ENCODE data around the gene FOXL2NB. TPM values are rescaled to one million over a fixed set of nuclear protein-coding genes. Genes with fewer than 3 reads are reported as not detected.

FOXL2NB gene
- polyA plus RNA-seq, 2 of the 4 experiments (the other 2 are of a cell fraction), result 2.3 to 3.2 TPM

DNA sequence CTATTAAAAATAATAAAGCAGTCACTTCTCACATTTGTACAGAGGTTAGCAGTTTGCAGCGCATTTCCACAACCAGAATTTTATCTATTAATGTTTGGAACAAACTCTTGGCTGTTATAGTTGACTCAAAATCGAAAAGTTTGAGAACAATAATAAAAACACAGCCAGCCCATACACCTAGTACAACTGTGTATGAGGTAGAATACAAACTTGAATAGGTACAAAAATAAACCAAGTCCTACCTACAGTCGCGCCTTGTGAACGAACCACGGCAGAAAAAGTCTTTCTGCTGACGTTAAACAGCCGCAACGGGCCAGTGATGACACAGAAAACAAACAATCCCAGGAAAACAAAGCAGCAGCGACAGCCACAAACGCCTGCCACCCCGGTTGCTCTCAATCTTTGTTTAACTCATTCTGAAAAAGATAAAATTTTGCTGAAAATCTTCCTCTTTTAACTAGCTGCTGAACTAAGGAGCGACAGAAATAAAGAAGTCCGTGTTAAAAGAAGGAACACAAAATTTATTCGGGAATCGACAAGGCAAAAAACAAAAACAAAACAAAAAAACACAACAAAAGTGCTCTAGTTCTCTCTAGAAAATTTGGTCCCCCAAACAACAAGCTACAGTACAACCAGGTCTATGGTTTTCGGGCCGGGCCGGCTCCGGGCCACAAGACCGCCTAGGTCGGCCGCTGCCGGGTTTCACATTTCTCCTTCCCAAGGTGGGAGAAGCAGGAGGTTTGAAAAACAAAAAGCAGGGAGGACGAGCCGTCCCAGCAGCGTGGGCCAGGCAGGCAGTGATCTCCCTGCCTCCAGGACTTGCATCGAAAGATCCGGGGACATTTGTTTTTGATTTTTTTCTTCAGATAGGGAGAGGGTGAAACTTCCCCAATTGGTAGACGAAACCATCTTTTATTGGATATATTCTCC lies 3.0 kb upstream of the FOXL2NB start:
- no peak for TF ChIP-seq CBX2 (IDR thresholded peaks at IDR 0.05; ENCODE audit: borderline replicate concordance, low read depth)
- no peak for TF ChIP-seq ZNF302 (CRISPR knock-in tag; IDR thresholded peaks at IDR 0.05)
- TF ChIP-seq, protein P1, sequence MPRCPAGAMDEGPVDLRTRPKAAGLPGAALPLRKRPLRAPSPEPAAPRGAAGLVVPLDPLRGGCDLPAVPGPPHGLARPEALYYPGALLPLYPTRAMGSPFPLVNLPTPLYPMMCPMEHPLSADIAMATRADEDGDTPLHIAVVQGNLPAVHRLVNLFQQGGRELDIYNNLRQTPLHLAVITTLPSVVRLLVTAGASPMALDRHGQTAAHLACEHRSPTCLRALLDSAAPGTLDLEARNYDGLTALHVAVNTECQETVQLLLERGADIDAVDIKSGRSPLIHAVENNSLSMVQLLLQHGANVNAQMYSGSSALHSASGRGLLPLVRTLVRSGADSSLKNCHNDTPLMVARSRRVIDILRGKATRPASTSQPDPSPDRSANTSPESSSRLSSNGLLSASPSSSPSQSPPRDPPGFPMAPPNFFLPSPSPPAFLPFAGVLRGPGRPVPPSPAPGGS (IDR thresholded peaks at IDR 0.05), result no peak
- TF ChIP-seq EHF (CRISPR knock-in tag; IDR thresholded peaks at IDR 0.05), result no peak
- no peak for TF ChIP-seq KDM1A (IDR thresholded peaks at IDR 0.05; ENCODE audit: low read depth)
- no peak for TF ChIP-seq GATA3 (IDR thresholded peaks at IDR 0.05; ENCODE audit: borderline replicate concordance)
- no peak for TF ChIP-seq NFE2L2 (conservative IDR thresholded peaks at IDR 0.05; ENCODE audit: low read length)
- TF ChIP-seq JUN (IDR thresholded peaks at IDR 0.05), result no peak
- TF ChIP-seq SMC3 (IDR thresholded peaks at IDR 0.05), result no peak
- TF ChIP-seq POLR2A (IDR thresholded peaks at IDR 0.05; ENCODE audit: low read length), result no peak
- TF ChIP-seq ZSCAN20 (CRISPR knock-in tag; IDR thresholded peaks at IDR 0.05), result no peak
- TF ChIP-seq ESRRA (IDR thresholded peaks at IDR 0.05; ENCODE audit: borderline replicate concordance, low read length), result no peak
- TF ChIP-seq, protein P2, sequence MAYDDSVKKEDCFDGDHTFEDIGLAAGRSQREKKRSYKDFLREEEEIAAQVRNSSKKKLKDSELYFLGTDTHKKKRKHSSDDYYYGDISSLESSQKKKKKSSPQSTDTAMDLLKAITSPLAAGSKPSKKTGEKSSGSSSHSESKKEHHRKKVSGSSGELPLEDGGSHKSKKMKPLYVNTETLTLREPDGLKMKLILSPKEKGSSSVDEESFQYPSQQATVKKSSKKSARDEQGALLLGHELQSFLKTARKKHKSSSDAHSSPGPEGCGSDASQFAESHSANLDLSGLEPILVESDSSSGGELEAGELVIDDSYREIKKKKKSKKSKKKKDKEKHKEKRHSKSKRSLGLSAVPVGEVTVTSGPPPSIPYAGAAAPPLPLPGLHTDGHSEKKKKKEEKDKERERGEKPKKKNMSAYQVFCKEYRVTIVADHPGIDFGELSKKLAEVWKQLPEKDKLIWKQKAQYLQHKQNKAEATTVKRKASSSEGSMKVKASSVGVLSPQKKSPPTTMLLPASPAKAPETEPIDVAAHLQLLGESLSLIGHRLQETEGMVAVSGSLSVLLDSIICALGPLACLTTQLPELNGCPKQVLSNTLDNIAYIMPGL (CRISPR knock-in tag; IDR thresholded peaks at IDR 0.05; ENCODE audit: borderline replicate concordance), result no peak
- TF ChIP-seq, protein P3, sequence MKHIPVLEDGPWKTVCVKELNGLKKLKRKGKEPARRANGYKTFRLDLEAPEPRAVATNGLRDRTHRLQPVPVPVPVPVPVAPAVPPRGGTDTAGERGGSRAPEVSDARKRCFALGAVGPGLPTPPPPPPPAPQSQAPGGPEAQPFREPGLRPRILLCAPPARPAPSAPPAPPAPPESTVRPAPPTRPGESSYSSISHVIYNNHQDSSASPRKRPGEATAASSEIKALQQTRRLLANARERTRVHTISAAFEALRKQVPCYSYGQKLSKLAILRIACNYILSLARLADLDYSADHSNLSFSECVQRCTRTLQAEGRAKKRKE (CRISPR knock-in tag; IDR thresholded peaks at IDR 0.05; ENCODE audit: low read depth), result no peak
- Histone ChIP-seq H3K4me3 (no peak overlapping the region), H3K4me1 (peaks cover 3% of the 10 kb centered on the region; the same call in 1 of the 3 replicates), H3K9me3 (no peaks in the 10 kb centered on the region), H3K4me2 (peak overlapping the region; percentile 18; the same call in 1 of the 3 replicates), H3K27ac (no peak overlapping the region)
- FAIRE-seq (no peak), DNase-seq (ENCODE audit: low read depth in 1 of 2, low spot score in 1 of 2) (no peak), ATAC-seq (no peak)
- ChIA-PET POLR2A (no interaction called here), CTCF (interaction anchor here (0.6 to 2.1 kb wide), 7 partner anchors 8 to 525 kb away, joined by 3 to 15 read pairs (median 3); partner anchors contain the start of gene CEP70)
- 80% methylated on average over 30 of the region's 30 CpGs for WGBS (ENCODE audit: missing lambda C conversion rate)

GRCh38 chr3:138944654-138944928 lies 2.4 kb upstream of the FOXL2NB start:
- 93% methylated on average over 12 of the region's 12 CpGs for WGBS (ENCODE audit: missing lambda C conversion rate)
- DNase-seq (ENCODE audit: low read depth in 1 of 2, low spot score in 1 of 2) (no peak), ATAC-seq (no peak), FAIRE-seq (no peak)
- Histone ChIP-seq H3K4me2 (no peak overlapping the region), H3K4me3 (no peak overlapping the region), H3K27ac (no peak overlapping the region), H3K4me1 (peaks cover 3% of the 10 kb centered on the region; the same call in 1 of the 3 replicates), H3K9me3 (no peaks in the 10 kb centered on the region)
- CTCF ChIA-PET, result interaction anchor here (0.6 to 2.1 kb wide), 7 partner anchors 8 to 525 kb away, joined by 3 to 15 read pairs (median 3); no protein-coding TSS in a partner anchor
- TF ChIP-seq GATA3 (IDR thresholded peaks at IDR 0.05; ENCODE audit: borderline replicate concordance) (no peak), MAZ (IDR thresholded peaks at IDR 0.05; ENCODE audit: borderline replicate concordance, low read depth, low read length) (no peak), CBX8 (IDR thresholded peaks at IDR 0.05) (no peak), ZSCAN20 (CRISPR knock-in tag; IDR thresholded peaks at IDR 0.05) (no peak), HEYL (CRISPR knock-in tag; IDR thresholded peaks at IDR 0.05) (no peak), CHD4 (IDR thresholded peaks at IDR 0.05; ENCODE audit: borderline replicate concordance) (no peak), RAD21 (conservative IDR thresholded peaks at IDR 0.05 in 1 of 2, IDR thresholded peaks at IDR 0.05 in 1 of 2) (no peak), ESRRA (IDR thresholded peaks at IDR 0.05; ENCODE audit: borderline replicate concordance, low read length) (no peak), MYC (IDR thresholded peaks at IDR 0.05; ENCODE audit: borderline replicate concordance, low read length) (no peak), SMC3 (IDR thresholded peaks at IDR 0.05) (no peak), RNF2 (IDR thresholded peaks at IDR 0.05; ENCODE audit: borderline replicate concordance, low read depth) (no peak), PHF8 (IDR thresholded peaks at IDR 0.05; ENCODE audit: borderline replicate concordance, low read depth) (no peak), JUN (IDR thresholded peaks at IDR 0.05) (no peak), MAFK (IDR thresholded peaks at IDR 0.05; ENCODE audit: partially characterized antibody) (no peak), NR3C1 (IDR thresholded peaks at IDR 0.05) (no peak), CBX2 (IDR thresholded peaks at IDR 0.05; ENCODE audit: borderline replicate concordance, low read depth) (no peak), EP300 (IDR thresholded peaks at IDR 0.05) (no peak), ZNF302 (CRISPR knock-in tag; IDR thresholded peaks at IDR 0.05) (no peak)
- TF ChIP-seq, protein P4, sequence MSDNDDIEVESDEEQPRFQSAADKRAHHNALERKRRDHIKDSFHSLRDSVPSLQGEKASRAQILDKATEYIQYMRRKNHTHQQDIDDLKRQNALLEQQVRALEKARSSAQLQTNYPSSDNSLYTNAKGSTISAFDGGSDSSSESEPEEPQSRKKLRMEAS (IDR thresholded peaks at IDR 0.05), result no peak
- TF ChIP-seq, protein P1 (IDR thresholded peaks at IDR 0.05), result no peak
- POLR2A ChIA-PET, result no interaction called here
